ENCODE results near the gene LDLRAD1. TPM values are rescaled to one million over a fixed set of nuclear protein-coding genes. Genes with fewer than 3 reads are reported as not detected.
A peak's percentile ranks its signal among the peaks of the same experiment; 100 is the strongest.

Gene LDLRAD1
- total RNA-seq, 1 donor, result not detected

DNA sequence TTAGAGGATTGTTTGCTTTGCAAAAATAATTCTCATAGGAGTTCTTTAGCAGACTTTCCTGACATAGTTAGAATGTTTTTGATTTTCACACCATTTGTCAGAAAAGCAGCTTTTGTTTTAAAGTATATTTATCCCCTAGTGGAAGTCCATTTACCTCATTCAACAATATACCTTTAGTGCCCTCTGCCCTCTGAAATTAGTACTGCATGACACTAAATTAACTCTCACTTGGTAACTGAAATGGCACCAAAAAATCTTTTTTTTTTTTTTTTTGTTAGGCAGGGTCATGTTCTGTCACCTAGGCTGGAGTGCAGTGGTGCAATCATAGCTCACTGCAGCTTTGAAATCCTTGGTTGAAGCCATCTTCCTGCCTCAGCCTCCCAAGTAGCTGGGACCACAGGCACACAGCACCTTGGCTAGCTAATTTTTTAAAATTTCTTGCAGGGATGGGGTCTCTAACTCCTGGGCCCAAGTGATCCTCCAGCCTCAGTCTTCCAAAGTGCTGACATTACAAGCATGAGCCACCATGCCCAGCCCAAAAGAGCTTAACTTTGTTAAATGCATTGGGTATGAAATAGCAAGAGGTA, 58.2 kb downstream of the LDLRAD1 start:
- Histone ChIP-seq H3K79me2 (ENCODE audit: insufficient read depth, low read length) (peaks cover 10% of the 10 kb centered on the region), H3K27ac (ENCODE audit: low read depth, low read length) (no peak overlapping the region), H2AFZ (ENCODE audit: low read length) (no peak overlapping the region), H4K20me1 (ENCODE audit: insufficient read depth, low read length) (peaks cover 11% of the 10 kb centered on the region), H3K4me2 (ENCODE audit: insufficient read depth, low read length) (no peak overlapping the region), H3K4me1 (ENCODE audit: insufficient read depth, low read length) (peaks cover 12% of the 10 kb centered on the region), H3K9me3 (ENCODE audit: low read depth, low read length) (no peaks in the 10 kb centered on the region), H3K36me3 (ENCODE audit: insufficient read depth, low read length) (peaks cover 53% of the 10 kb centered on the region), H3K27me3 (ENCODE audit: insufficient read depth, low read length) (no peaks in the 10 kb centered on the region), H3K4me3 (ENCODE audit: insufficient read depth, low read length) (no peak overlapping the region)
- TF ChIP-seq, protein P1, sequence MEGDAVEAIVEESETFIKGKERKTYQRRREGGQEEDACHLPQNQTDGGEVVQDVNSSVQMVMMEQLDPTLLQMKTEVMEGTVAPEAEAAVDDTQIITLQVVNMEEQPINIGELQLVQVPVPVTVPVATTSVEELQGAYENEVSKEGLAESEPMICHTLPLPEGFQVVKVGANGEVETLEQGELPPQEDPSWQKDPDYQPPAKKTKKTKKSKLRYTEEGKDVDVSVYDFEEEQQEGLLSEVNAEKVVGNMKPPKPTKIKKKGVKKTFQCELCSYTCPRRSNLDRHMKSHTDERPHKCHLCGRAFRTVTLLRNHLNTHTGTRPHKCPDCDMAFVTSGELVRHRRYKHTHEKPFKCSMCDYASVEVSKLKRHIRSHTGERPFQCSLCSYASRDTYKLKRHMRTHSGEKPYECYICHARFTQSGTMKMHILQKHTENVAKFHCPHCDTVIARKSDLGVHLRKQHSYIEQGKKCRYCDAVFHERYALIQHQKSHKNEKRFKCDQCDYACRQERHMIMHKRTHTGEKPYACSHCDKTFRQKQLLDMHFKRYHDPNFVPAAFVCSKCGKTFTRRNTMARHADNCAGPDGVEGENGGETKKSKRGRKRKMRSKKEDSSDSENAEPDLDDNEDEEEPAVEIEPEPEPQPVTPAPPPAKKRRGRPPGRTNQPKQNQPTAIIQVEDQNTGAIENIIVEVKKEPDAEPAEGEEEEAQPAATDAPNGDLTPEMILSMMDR (IDR thresholded peaks at IDR 0.05; ENCODE audit: extremely low read depth, low read depth, low read length), result peak; percentile 55
- peak; percentile 66 for DNase-seq (ENCODE audit: insufficient read length, low spot score, missing footprints)

Other genes starting within 250 kb of the LDLRAD1 start
- 12.7 and 14.7 TPM in 2 replicates for gene NDC1, start 179.9 kb downstream of the LDLRAD1 start, total RNA-seq
- 22.4 and 23.2 TPM in 2 replicates for gene YIPF1, start 128.4 kb downstream of the LDLRAD1 start, total RNA-seq
- not detected in 2 replicates for gene DIO1, start 124.0 kb downstream of the LDLRAD1 start, total RNA-seq
- gene IFT25, start 72.5 kb downstream of the LDLRAD1 start, total RNA-seq, result 21.7 and 22.7 TPM in 2 replicates
- 38.7 and 43.9 TPM in 2 replicates for gene LRRC42, start 71.8 kb downstream of the LDLRAD1 start, total RNA-seq
- gene TMEM59, start 35.0 kb upstream of the LDLRAD1 start, total RNA-seq, result 356 and 365 TPM in 2 replicates
- gene TCEANC2, start 35.4 kb upstream of the LDLRAD1 start, total RNA-seq, result 2.5 and 3.2 TPM in 2 replicates
- not detected in 2 replicates for gene CDCP2, start 134.8 kb upstream of the LDLRAD1 start, total RNA-seq
- 10.3 and 11.6 TPM in 2 replicates for gene CYB5RL, start 181.8 kb upstream of the LDLRAD1 start, total RNA-seq
- 88.7 and 96.7 TPM in 2 replicates for gene MRPL37, start 182.0 kb upstream of the LDLRAD1 start, total RNA-seq

Data from osteoblast (primary cell).